ENCODE measurements around the gene CORO7.
A peak's percentile ranks its signal among the peaks of the same experiment; 100 is the strongest.

CORO7 gene

GRCh38 chr16:4408323-4408690 lies 8.1 kb downstream of the CORO7 start:
- Histone ChIP-seq H3K9me3 (ENCODE audit: control insufficient read depth, low read length) (no peaks in the 10 kb centered on the region), H3K4me3 (ENCODE audit: low read length) (no peak overlapping the region), H3K9ac (ENCODE audit: low read length) (no peak overlapping the region), H3K27me3 (replicated peaks; ENCODE audit: control insufficient read depth, insufficient read depth, low read length) (no peaks in the 10 kb centered on the region), H3K4me1 (ENCODE audit: control insufficient read depth, insufficient read depth, low read length) (peaks cover 14% of the 10 kb centered on the region), H3K36me3 (ENCODE audit: control insufficient read depth, insufficient read depth, low read length, severe bottlenecking) (peaks cover 15% of the 10 kb centered on the region)
- DNase-seq (ENCODE audit: low read depth): no peak

GRCh38 chr16:4407543-4408322 lies 8.7 kb downstream of the CORO7 start:
- H3K9ac ChIP-seq (ENCODE audit: low read length): no peak overlapping the region
- H3K4me1 ChIP-seq (ENCODE audit: control insufficient read depth, insufficient read depth, low read length): peaks cover 14% of the 10 kb centered on the region
- no peak overlapping the region for H3K4me3 ChIP-seq (ENCODE audit: low read length)
- H3K9me3 ChIP-seq (ENCODE audit: control insufficient read depth, low read length): no peaks in the 10 kb centered on the region
- H3K36me3 ChIP-seq (ENCODE audit: control insufficient read depth, insufficient read depth, low read length, severe bottlenecking): peaks cover 15% of the 10 kb centered on the region
- H3K27me3 ChIP-seq (replicated peaks; ENCODE audit: control insufficient read depth, insufficient read depth, low read length): no peaks in the 10 kb centered on the region
- no peak for DNase-seq (ENCODE audit: low read depth)

GRCh38 chr16:4404967-4405696 lies 11.3 kb downstream of the CORO7 start:
- Histone ChIP-seq H3K9me3 (ENCODE audit: control insufficient read depth, low read length) (no peaks in the 10 kb centered on the region), H3K9ac (ENCODE audit: low read length) (no peak overlapping the region), H3K36me3 (ENCODE audit: control insufficient read depth, insufficient read depth, low read length, severe bottlenecking) (peaks cover 15% of the 10 kb centered on the region), H3K27me3 (replicated peaks; ENCODE audit: control insufficient read depth, insufficient read depth, low read length) (no peaks in the 10 kb centered on the region), H3K4me1 (ENCODE audit: control insufficient read depth, insufficient read depth, low read length) (peaks cover 9% of the 10 kb centered on the region), H3K4me3 (ENCODE audit: low read length) (no peak overlapping the region)
- DNase-seq (ENCODE audit: low read depth): no peak

GRCh38 chr16:4404247-4404966 lies 12.0 kb downstream of the CORO7 start:
- no peak overlapping the region for H3K9ac ChIP-seq (ENCODE audit: low read length)
- no peak overlapping the region for H3K4me3 ChIP-seq (ENCODE audit: low read length)
- DNase-seq (ENCODE audit: low read depth): peak; percentile 56
- no peaks in the 10 kb centered on the region for H3K27me3 ChIP-seq (replicated peaks; ENCODE audit: control insufficient read depth, insufficient read depth, low read length)
- peaks cover 15% of the 10 kb centered on the region for H3K36me3 ChIP-seq (ENCODE audit: control insufficient read depth, insufficient read depth, low read length, severe bottlenecking)
- no peaks in the 10 kb centered on the region for H3K9me3 ChIP-seq (ENCODE audit: control insufficient read depth, low read length)
- peaks cover 9% of the 10 kb centered on the region for H3K4me1 ChIP-seq (ENCODE audit: control insufficient read depth, insufficient read depth, low read length)

GRCh38 chr16:4403133-4403949 lies 13.1 kb downstream of the CORO7 start:
- Histone ChIP-seq H3K9me3 (ENCODE audit: control insufficient read depth, low read length) (no peaks in the 10 kb centered on the region), H3K4me1 (ENCODE audit: control insufficient read depth, insufficient read depth, low read length) (peaks cover 9% of the 10 kb centered on the region), H3K36me3 (ENCODE audit: control insufficient read depth, insufficient read depth, low read length, severe bottlenecking) (peaks cover 15% of the 10 kb centered on the region), H3K27me3 (replicated peaks; ENCODE audit: control insufficient read depth, insufficient read depth, low read length) (no peaks in the 10 kb centered on the region), H3K9ac (ENCODE audit: low read length) (no peak overlapping the region), H3K4me3 (ENCODE audit: low read length) (no peak overlapping the region)
- DNase-seq (ENCODE audit: low read depth): no peak

GRCh38 chr16:4402439-4403132 lies 13.8 kb downstream of the CORO7 start:
- H3K9ac ChIP-seq (ENCODE audit: low read length): peak overlapping the region; percentile 45
- H3K36me3 ChIP-seq (ENCODE audit: control insufficient read depth, insufficient read depth, low read length, severe bottlenecking): peaks cover 15% of the 10 kb centered on the region
- no peaks in the 10 kb centered on the region for H3K9me3 ChIP-seq (ENCODE audit: control insufficient read depth, low read length)
- no peaks in the 10 kb centered on the region for H3K27me3 ChIP-seq (replicated peaks; ENCODE audit: control insufficient read depth, insufficient read depth, low read length)
- peak; percentile 93 for DNase-seq (ENCODE audit: low read depth)
- peaks cover 2% of the 10 kb centered on the region for H3K4me1 ChIP-seq (ENCODE audit: control insufficient read depth, insufficient read depth, low read length)
- H3K4me3 ChIP-seq (ENCODE audit: low read length): no peak overlapping the region

GRCh38 chr16:4401510-4401909 lies 14.9 kb downstream of the CORO7 start:
- Histone ChIP-seq H3K36me3 (ENCODE audit: control insufficient read depth, insufficient read depth, low read length, severe bottlenecking) (peaks cover 11% of the 10 kb centered on the region), H3K9me3 (ENCODE audit: control insufficient read depth, low read length) (no peaks in the 10 kb centered on the region), H3K27me3 (replicated peaks; ENCODE audit: control insufficient read depth, insufficient read depth, low read length) (no peaks in the 10 kb centered on the region), H3K4me3 (ENCODE audit: low read length) (no peak overlapping the region), H3K9ac (ENCODE audit: low read length) (no peak overlapping the region), H3K4me1 (ENCODE audit: control insufficient read depth, insufficient read depth, low read length) (peaks cover 2% of the 10 kb centered on the region)
- DNase-seq (ENCODE audit: low read depth): no peak

GRCh38 chr16:4401094-4401501 lies 15.3 kb downstream of the CORO7 start:
- Histone ChIP-seq H3K36me3 (ENCODE audit: control insufficient read depth, insufficient read depth, low read length, severe bottlenecking) (peaks cover 11% of the 10 kb centered on the region), H3K4me1 (ENCODE audit: control insufficient read depth, insufficient read depth, low read length) (peaks cover 2% of the 10 kb centered on the region)
- no peak for DNase-seq (ENCODE audit: low read depth)

GRCh38 chr16:4399001-4399730 lies 17.2 kb downstream of the CORO7 start:
- Histone ChIP-seq H3K9ac (ENCODE audit: low read length) (no peak overlapping the region), H3K27me3 (replicated peaks; ENCODE audit: control insufficient read depth, insufficient read depth, low read length) (no peaks in the 10 kb centered on the region), H3K4me3 (ENCODE audit: low read length) (no peak overlapping the region), H3K4me1 (ENCODE audit: control insufficient read depth, insufficient read depth, low read length) (peaks cover 2% of the 10 kb centered on the region), H3K9me3 (ENCODE audit: control insufficient read depth, low read length) (no peaks in the 10 kb centered on the region), H3K36me3 (ENCODE audit: control insufficient read depth, insufficient read depth, low read length, severe bottlenecking) (peaks cover 8% of the 10 kb centered on the region)
- DNase-seq (ENCODE audit: low read depth): no peak

More at GRCh38 chr16:4401094-4401501, 15.3 kb downstream of the CORO7 start:
- Histone ChIP-seq H3K27me3 (replicated peaks; ENCODE audit: control insufficient read depth, insufficient read depth, low read length) (no peaks in the 10 kb centered on the region), H3K9me3 (ENCODE audit: control insufficient read depth, low read length) (no peaks in the 10 kb centered on the region), H3K4me3 (ENCODE audit: low read length) (no peak overlapping the region), H3K9ac (ENCODE audit: low read length) (no peak overlapping the region)

Data from adipocyte (in vitro differentiated cells).